Measurements from ENCODE around the gene HIVEP3.
"Not testable (repeated sequence)": the region's sequence is repeated elsewhere in the genome, so short reads cannot be mapped to it uniquely, and the experiment has no call there.

The HIVEP3 gene

GRCh38 chr1:41918450-41919043 is at the start of gene HIVEP3:
HIVEP3 (minus strand) TSS chr1:41918922.
- Mint-ChIP-seq H3K4me3 (peak within 1 kb of the TSS; percentile 83 to 91), H3K9me3 (peaks cover 0 to 8% of the 10 kb centered on the region in 2 donors), H3K27ac (peak within 1 kb of the TSS; percentile 92 to 95), H3K4me1 (peaks cover 68% of the 10 kb centered on the region), H3K27me3 (no peaks in the 10 kb centered on the region)
- DNase-seq (no peak), ATAC-seq (no peak)

- no peaks in the 10 kb centered on the region for H3K27me3 Mint-ChIP-seq
- H3K9me3 Mint-ChIP-seq, result peaks cover 12 to 15% of the 10 kb centered on the region in 2 donors
- ATAC-seq (no peak), DNase-seq (no peak)
- no peak overlapping the region for H3K4me3 Mint-ChIP-seq
- no peak overlapping the region for H3K27ac Mint-ChIP-seq
- no peaks in the 10 kb centered on the region for H3K4me1 Mint-ChIP-seq
Measured at GRCh38 chr1:41964400-41964799, 45.7 kb upstream of the HIVEP3 start.

GRCh38 chr1:41963636-41964035 is 44.9 kb upstream of the HIVEP3 start:
- Mint-ChIP-seq H3K27me3 (no peaks in the 10 kb centered on the region), H3K9me3 (peaks cover 11 to 12% of the 10 kb centered on the region in 2 donors), H3K4me3 (no peak overlapping the region), H3K4me1 (no peaks in the 10 kb centered on the region), H3K27ac (no peak overlapping the region)
- no peak for DNase-seq
- ATAC-seq, result no peak

- ATAC-seq (no peak), DNase-seq (no peak)
- Mint-ChIP-seq H3K27me3 (no peaks in the 10 kb centered on the region), H3K4me3 (no peak overlapping the region), H3K4me1 (peaks cover 14% of the 10 kb centered on the region), H3K9me3 (peaks cover 0 to 1% of the 10 kb centered on the region in 2 donors), H3K27ac (no peak overlapping the region)
Measured at GRCh38 chr1:41958015-41958673, 39.4 kb upstream of the HIVEP3 start.

- no peak for DNase-seq
- H3K4me1 Mint-ChIP-seq, result peaks cover 14% of the 10 kb centered on the region
- H3K4me3 Mint-ChIP-seq, result no peak overlapping the region
Measured at GRCh38 chr1:41957568-41957967, 38.8 kb upstream of the HIVEP3 start.

GRCh38 chr1:41955461-41956159 is 36.9 kb upstream of the HIVEP3 start:
- Mint-ChIP-seq H3K4me3 (peak overlapping the region in 1 of 2 donors; percentile 0), H3K9me3 (peaks cover 15 to 25% of the 10 kb centered on the region in 2 donors), H3K27me3 (no peaks in the 10 kb centered on the region), H3K4me1 (peaks cover 24% of the 10 kb centered on the region), H3K27ac (no peak overlapping the region)
- ATAC-seq (peak; percentile 96), DNase-seq (peak; percentile 13 to 51)

More at GRCh38 chr1:41957568-41957967, 38.8 kb upstream of the HIVEP3 start:
- no peak overlapping the region for H3K27ac Mint-ChIP-seq
- H3K9me3 Mint-ChIP-seq, result peaks cover 0 to 7% of the 10 kb centered on the region in 2 donors
- H3K27me3 Mint-ChIP-seq, result no peaks in the 10 kb centered on the region
- ATAC-seq, result no peak

- H3K27ac Mint-ChIP-seq, result no peak overlapping the region
Measured at GRCh38 chr1:41954533-41954944, 35.8 kb upstream of the HIVEP3 start.

GRCh38 chr1:41953291-41953690 is 34.6 kb upstream of the HIVEP3 start:
- Mint-ChIP-seq H3K27me3 (no peaks in the 10 kb centered on the region), H3K4me3 (no peak overlapping the region), H3K4me1 (peaks cover 40% of the 10 kb centered on the region), H3K27ac (no peak overlapping the region), H3K9me3 (peaks cover 15 to 44% of the 10 kb centered on the region in 2 donors)
- DNase-seq, result no peak
- no peak for ATAC-seq

More at GRCh38 chr1:41954533-41954944, 35.8 kb upstream of the HIVEP3 start:
- ATAC-seq (no peak), DNase-seq (no peak)
- Mint-ChIP-seq H3K27me3 (no peaks in the 10 kb centered on the region), H3K4me3 (no peak overlapping the region), H3K9me3 (peaks cover 15 to 32% of the 10 kb centered on the region in 2 donors), H3K4me1 (peaks cover 32% of the 10 kb centered on the region)

- Mint-ChIP-seq H3K27me3 (no peaks in the 10 kb centered on the region), H3K9me3 (peaks cover 15 to 49% of the 10 kb centered on the region in 2 donors), H3K4me1 (peaks cover 40% of the 10 kb centered on the region), H3K4me3 (no peak overlapping the region), H3K27ac (no peak overlapping the region)
- no peak for ATAC-seq
- DNase-seq, result no peak
Measured at GRCh38 chr1:41952208-41952607, 33.5 kb upstream of the HIVEP3 start.

GRCh38 chr1:41951492-41951891 is 32.8 kb upstream of the HIVEP3 start:
- peaks cover 40% of the 10 kb centered on the region for H3K4me1 Mint-ChIP-seq
- not testable (repeated sequence) for H3K27ac Mint-ChIP-seq, H3K27me3 Mint-ChIP-seq, H3K4me3 Mint-ChIP-seq
- peaks cover 15 to 52% of the 10 kb centered on the region in 2 donors for H3K9me3 Mint-ChIP-seq
- peak; percentile 17 for ATAC-seq
- peak in 1 of 2 donors; percentile 39 for DNase-seq

GRCh38 chr1:41950820-41951219 is 32.1 kb upstream of the HIVEP3 start:
- H3K27ac Mint-ChIP-seq, result no peak overlapping the region
- peaks cover 15 to 52% of the 10 kb centered on the region in 2 donors for H3K9me3 Mint-ChIP-seq
- H3K4me3 Mint-ChIP-seq, result no peak overlapping the region
- DNase-seq (peak in 1 of 2 donors; percentile 25), ATAC-seq (peak; percentile 84)
- H3K27me3 Mint-ChIP-seq, result no peaks in the 10 kb centered on the region
- peaks cover 39% of the 10 kb centered on the region for H3K4me1 Mint-ChIP-seq

- not testable (repeated sequence) for ATAC-seq, H3K27ac Mint-ChIP-seq, H3K27me3 Mint-ChIP-seq, H3K4me3 Mint-ChIP-seq, DNase-seq
- Mint-ChIP-seq H3K4me1 (peaks cover 21% of the 10 kb centered on the region), H3K9me3 (peaks cover 11 to 38% of the 10 kb centered on the region in 2 donors)
Measured at GRCh38 chr1:41945946-41946345, 27.2 kb upstream of the HIVEP3 start.

- Mint-ChIP-seq H3K4me1 (peaks cover 11% of the 10 kb centered on the region), H3K27ac (no peak overlapping the region), H3K27me3 (no peaks in the 10 kb centered on the region), H3K4me3 (no peak overlapping the region), H3K9me3 (peaks cover 10 to 21% of the 10 kb centered on the region in 2 donors)
- ATAC-seq (no peak), DNase-seq (no peak)
Measured at GRCh38 chr1:41943717-41944116, 25.0 kb upstream of the HIVEP3 start.

GRCh38 chr1:41942278-41942677 is 23.6 kb upstream of the HIVEP3 start:
- Mint-ChIP-seq H3K9me3 (peaks cover 13 to 16% of the 10 kb centered on the region in 2 donors), H3K27me3 (no peaks in the 10 kb centered on the region)

GRCh38 chr1:41941381-41941780 is 22.7 kb upstream of the HIVEP3 start:
- Mint-ChIP-seq H3K27ac (no peak overlapping the region), H3K4me1 (peaks cover 8% of the 10 kb centered on the region), H3K9me3 (peaks cover 9 to 16% of the 10 kb centered on the region in 2 donors), H3K27me3 (no peaks in the 10 kb centered on the region), H3K4me3 (no peak overlapping the region)
- DNase-seq, result no peak
- no peak for ATAC-seq

More at GRCh38 chr1:41942278-41942677, 23.6 kb upstream of the HIVEP3 start:
- Mint-ChIP-seq H3K4me1 (peaks cover 8% of the 10 kb centered on the region), H3K27ac (no peak overlapping the region), H3K4me3 (no peak overlapping the region)
- no peak for ATAC-seq
- DNase-seq, result no peak

- Mint-ChIP-seq H3K4me1 (peaks cover 17% of the 10 kb centered on the region), H3K27ac (no peak overlapping the region), H3K9me3 (peaks cover 10 to 19% of the 10 kb centered on the region in 2 donors), H3K27me3 (no peaks in the 10 kb centered on the region), H3K4me3 (no peak overlapping the region)
- no peak for ATAC-seq
- DNase-seq, result no peak
Measured at GRCh38 chr1:41939194-41939593, 20.5 kb upstream of the HIVEP3 start.
